K562 (cell line): ENCODE measurements around the gene RBM5. TPM values are rescaled to one million over a fixed set of nuclear protein-coding genes. Genes with fewer than 3 reads are reported as not detected.
A peak's percentile ranks its signal among the peaks of the same experiment; 100 is the strongest.

ENCODE experiments used
- ATAC-seq: fragments of 200-7000 bp; cut with Tn5 transposase; 3 replicates; pipeline ENCODE4 v1.9.1; 2020; ENCODE audit warnings: moderate library complexity
- BruUV-seq: library from RNA; stranded (reverse); fragments of 400-500 nt; replicated peaks from 2 replicates; lab custom pipeline; 2021; lab: Mats Ljungman, UMichigan
- CTCF ChIA-PET: fragments of 300-600 bp; formaldehyde crosslinking; extraction: SDS; loops from one replicate; lab custom pipeline; 2021; ENCODE audit warnings: low intra/inter-chr PET ratio; lab: Yijun Ruan, JAX
- POLR2A ChIA-PET: fragments of 300-600, 350-650 bp; sonication (Branson Sonifier 250); formaldehyde crosslinking; extraction: SDS; loops from one replicate; lab custom pipeline; 2021; ENCODE audit warnings: antibody characterized with exemption, inconsistent platforms; lab: Yijun Ruan, JAX
- DNase-seq, 4 experiments: peaks; one replicate each; pipeline versions ENCODE4 v3.0.0 to v3.0.0-alpha.2; 2011 to 2018; ENCODE audit warnings: low spot score in 3 of 4, mixed read lengths in 3 of 4; ENCODE audit errors: extremely low read depth in 1 of 4
- FAIRE-seq: peaks from 2 replicates; lab custom pipeline; 2011; peaks lifted over from hg19 to GRCh38; lab: Jason Lieb, UNC
- H2AFZ ChIP-seq: 2 replicates; pipeline ENCODE4 v1.6.0; 2011; ENCODE audit warnings: low read depth, low read length, control low read depth, inconsistent platforms
- H3K27ac ChIP-seq: fragments of 200-600 bp; 3 replicates; pipeline ENCODE4 v1.8.0; 2011; ENCODE audit warnings: low read depth, mild to moderate bottlenecking, control low read depth, inconsistent platforms, low read length, moderate library complexity, mixed read lengths; ENCODE audit errors: extremely low read depth
- H3K27me3 ChIP-seq, 2 experiments: fragments of 300-600 bp in 1 of 2; 2 replicates in 1 of 2; 3 replicates in 1 of 2; pipeline versions ENCODE4 v1.6.0 to v1.8.0; 2011; ENCODE audit warnings: inconsistent platforms in 2 of 2, low read length in 2 of 2, mild to moderate bottlenecking in 1 of 2, mixed read lengths in 1 of 2, moderate library complexity in 1 of 2; ENCODE audit not compliant: control insufficient read depth in 2 of 2, insufficient read depth in 2 of 2
- H3K36me3 ChIP-seq: fragments of 300-600 bp; 3 replicates; pipeline ENCODE4 v1.8.0; 2011; ENCODE audit warnings: mild to moderate bottlenecking, low read length, inconsistent platforms; ENCODE audit not compliant: control insufficient read depth, insufficient read depth
- H3K4me1 ChIP-seq, 2 experiments: fragments of 200-600 bp in 1 of 2; replicated peaks in 1 of 2; 2 replicates in 1 of 2; 3 replicates in 1 of 2; pipeline versions ENCODE4 v1.5.1 to v1.8.0; 2011; ENCODE audit warnings: inconsistent platforms in 2 of 2, low read length in 2 of 2, mild to moderate bottlenecking in 1 of 2, mixed read lengths in 1 of 2, moderate library complexity in 1 of 2; ENCODE audit not compliant: control insufficient read depth in 2 of 2, insufficient read depth in 2 of 2
- H3K4me2 ChIP-seq: 2 replicates; pipeline ENCODE4 v1.6.1; 2011; ENCODE audit warnings: low read length, control low read depth, inconsistent platforms, mixed read lengths; ENCODE audit not compliant: insufficient read depth
- H3K4me3 ChIP-seq: fragments of 200-600 bp; sonication (generic), shearing (Covaris generic); 2 replicates; pipeline ENCODE4 v1.5.1; 2016; ENCODE audit warnings: control low read depth, inconsistent platforms
- H3K79me2 ChIP-seq: fragments of 200-600 bp; 3 replicates; pipeline ENCODE4 v1.8.0; 2011; ENCODE audit warnings: low read length, inconsistent platforms; ENCODE audit not compliant: control insufficient read depth, insufficient read depth
- H3K9ac ChIP-seq, 2 experiments: 2 replicates each; pipeline versions ENCODE4 v1.6.0 to v1.6.1; 2011; ENCODE audit warnings: low read depth in 2 of 2, low read length in 2 of 2, control low read depth in 1 of 2, inconsistent platforms in 1 of 2, mild to moderate bottlenecking in 1 of 2, mixed read lengths in 1 of 2; ENCODE audit not compliant: insufficient read depth in 1 of 2
- H3K9me1 ChIP-seq: one replicate; pipeline ENCODE4 v1.6.0; 2011; ENCODE audit warnings: inconsistent platforms, mild to moderate bottlenecking, low read length, moderate library complexity; ENCODE audit not compliant: control insufficient read depth, insufficient read depth
- H3K9me3 ChIP-seq: replicated peaks from 2 replicates; pipeline ENCODE4 v1.5.1; 2011; ENCODE audit warnings: low read depth, low read length, inconsistent platforms; ENCODE audit not compliant: control insufficient read depth, insufficient read depth
- H4K20me1 ChIP-seq: replicated peaks from 2 replicates; pipeline ENCODE4 v1.6.1; 2011; ENCODE audit warnings: low read length, inconsistent platforms, mixed read lengths; ENCODE audit not compliant: control insufficient read depth, insufficient read depth
- CREBBP ChIP-seq: IDR thresholded peaks from one replicate; pipeline ENCODE4 v1.6.1; 2012; ENCODE audit warnings: low read depth, mild to moderate bottlenecking, control low read depth, inconsistent platforms, low read length
- ELF1 ChIP-seq: fragments of 200-800 bp; sonication (Bioruptor generic); IDR thresholded peaks from 2 replicates; pipeline ENCODE4 v1.6.1; 2016; ENCODE audit warnings: missing genetic modification characterization, missing compliant biosample characterization
- MAFK ChIP-seq: IDR thresholded peaks from 2 replicates; pipeline ENCODE4 v1.6.1; 2011; ENCODE audit warnings: low read length, improper control_type of control experiment
- SIRT6 ChIP-seq: IDR thresholded peaks from one replicate; pipeline ENCODE4 v1.6.1; 2012; ENCODE audit warnings: low read depth, mild to moderate bottlenecking, control low read depth, inconsistent platforms, low read length, moderate library complexity
- ZFP36 ChIP-seq: fragments of 150-350 bp; IDR thresholded peaks from 2 replicates; pipeline ENCODE4 v1.6.1; 2018; ENCODE audit warnings: low read length, low read depth; ENCODE audit not compliant: partially characterized antibody
- ZNF263 ChIP-seq: sonication (generic); formaldehyde crosslinking; IDR thresholded peaks from 2 replicates; pipeline ENCODE4 v1.8.0; 2022; ENCODE audit warnings: mild to moderate bottlenecking, missing genetic modification reagents, borderline replicate concordance
- ZNF785 ChIP-seq: fragments of 250-450 bp; sonication (Bioruptor Pico); IDR thresholded peaks from 2 replicates; pipeline ENCODE4 v1.4.0; 2020; ENCODE audit warnings: mild to moderate bottlenecking
- WGBS: fragments of 100-300 bp; shearing (Covaris generic); methylation state at CpG from one replicate; pipeline ENCODE4 v1.1.6; 2016; ENCODE audit warnings: low coverage, mixed read lengths; ENCODE audit not compliant: insufficient coverage; ENCODE audit errors: missing lambda C conversion rate; 5-methylcytosine and 5-hydroxymethylcytosine counted together
- in situ Hi-C: fragments of 300-500 bp; cut with MboI; formaldehyde crosslinking; loops from 4 replicates; pipeline ENCODE4 v1.15.0; 2018; ENCODE audit warnings: inconsistent platforms, mixed read lengths
- intact Hi-C: fragments of 100-400 bp; cut with micrococcal nuclease; formaldehyde crosslinking; loops from 2 replicates; pipeline ENCODE4 v1.14.2; 2022
- polyA plus RNA-seq, 8 experiments: library from polyadenylated mRNA; depleted of rRNA in 4 of 8; stranded (reverse) in 5 of 8; unstranded in 3 of 8; fragments of >200 nt; fragmentation: Nextera tagmentation in 2 of 8; fragmentation: Illumina TruSeq in 1 of 8; extraction: Ambion mirVana in 2 of 8; extraction: Trizol in 1 of 8; gene quantifications; 2 replicates each; pipeline versions ENCODE4 v1.2.1 to v1.2.3, GENCODE V29; 2011 to 2014; ENCODE audit warnings: inconsistent platforms in 1 of 8, missing spikeins in 1 of 8
- total RNA-seq, 7 experiments: library from RNA; depleted of rRNA in 6 of 7; stranded (reverse); fragments of >200 nt in 6 of 7; fragmentation: Illumina TruSeq in 2 of 7; extraction: Trizol in 2 of 7; gene quantifications; 2 replicates each; pipeline versions ENCODE4 v1.2.1 to v1.2.3, GENCODE V29; 2011 to 2021; ENCODE audit warnings: low replicate concordance in 1 of 7
- TF ChIP-seq, protein P1 (sequence below): sonication (generic); formaldehyde crosslinking; IDR thresholded peaks from 2 replicates; pipeline ENCODE4 v1.8.0; 2023; ENCODE audit warnings: mild to moderate bottlenecking, missing genetic modification reagents
- TF ChIP-seq, protein P2 (sequence below), 2 experiments: IDR thresholded peaks in 1 of 2; conservative IDR thresholded peaks in 1 of 2; 2 replicates each; pipeline ENCODE4 v1.6.1; 2016; ENCODE audit warnings: low read depth in 2 of 2, mild to moderate bottlenecking in 1 of 2, missing compliant biosample characterization in 1 of 2, missing genetic modification characterization in 1 of 2, moderate library complexity in 1 of 2
- TF ChIP-seq, protein P3 (sequence below), 3 experiments: IDR thresholded peaks in 2 of 3; conservative IDR thresholded peaks in 1 of 3; 2 replicates each; pipeline ENCODE4 v1.5.1; 2011 to 2012; ENCODE audit warnings: low read length in 3 of 3, mild to moderate bottlenecking in 3 of 3, control low read depth in 2 of 3, improper control_type of control experiment in 1 of 3, inconsistent platforms in 1 of 3, low read depth in 1 of 3, mixed read lengths in 1 of 3, moderate library complexity in 1 of 3; ENCODE audit not compliant: insufficient read depth in 2 of 3

RBM5 gene
- total and polyA plus RNA-seq, 9 of the 15 experiments (the other 6 are each of a cell fraction or from before 2014, with no cell fraction given): 24.5 to 153 (median 81.6) TPM

DNA sequence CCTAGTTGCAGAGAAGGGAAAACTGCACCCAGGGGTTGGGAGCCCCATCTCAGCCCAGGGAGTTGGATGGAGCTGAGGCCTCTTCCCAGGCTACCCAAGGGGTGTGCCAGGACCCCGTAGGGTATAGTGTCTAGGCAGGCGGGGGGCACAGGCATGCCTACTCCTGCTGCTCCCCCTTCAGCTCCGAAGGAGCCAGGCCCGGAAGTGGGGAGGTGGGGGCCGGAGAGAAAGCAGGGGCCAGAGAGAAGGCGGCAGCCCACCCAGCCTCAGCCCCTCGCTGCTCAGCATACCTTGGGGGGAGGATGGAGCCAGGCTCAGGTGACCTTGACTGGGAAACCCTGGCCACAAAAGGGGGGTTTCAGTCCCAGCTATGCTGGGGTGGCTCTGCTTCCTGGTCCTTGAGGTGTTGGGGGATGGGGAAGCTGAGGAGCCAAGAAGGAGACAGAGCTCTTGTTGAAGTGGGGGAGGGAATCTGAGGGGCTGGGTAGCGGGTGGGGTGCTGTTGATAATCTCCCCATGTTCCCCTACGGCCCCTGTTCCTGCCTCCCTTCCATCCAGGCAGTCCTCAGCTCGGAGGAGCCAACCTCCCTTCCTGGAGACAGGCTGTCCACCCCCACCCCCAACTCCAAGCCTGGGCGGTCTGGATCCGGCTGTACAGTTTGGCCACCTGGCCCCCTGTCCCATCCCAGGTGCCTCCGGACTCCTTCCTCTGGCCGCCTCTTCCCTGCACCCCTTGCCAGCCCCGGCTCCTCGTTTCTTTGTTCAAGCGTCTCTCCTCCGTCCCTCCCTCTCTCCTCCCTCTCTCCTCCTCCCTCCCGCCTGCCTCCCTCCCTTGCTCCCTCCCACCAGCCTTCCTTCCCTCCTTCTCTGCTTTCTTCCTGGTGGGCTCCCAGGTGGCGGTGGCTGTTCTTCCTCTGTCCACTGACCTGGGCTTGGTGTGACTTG lies 68.1 kb downstream of the RBM5 start:
- Histone ChIP-seq H3K9me1 (no peaks in the 10 kb centered on the region), H4K20me1 (no peaks in the 10 kb centered on the region), H3K27ac (no peak overlapping the region), H3K9me3 (no peaks in the 10 kb centered on the region), H3K36me3 (no peaks in the 10 kb centered on the region), H3K4me3 (no peak overlapping the region; the same call in 1 of the 2 replicates), H2AFZ (0 out of 2 replicates have a peak overlapping the region, but pooled peaks have one; percentile 59), H3K27me3 (no peaks in the 10 kb centered on the region), H3K4me2 (peak overlapping the region; percentile 32; the same call in 1 of the 2 replicates), H3K9ac (peak overlapping the region in 1 of 2 experiments; percentile 83; a peak in 2 of 4 replicates), H3K79me2 (no peaks in the 10 kb centered on the region; the same call in 2 of the 3 replicates), H3K4me1 (peaks cover 9 to 54% of the 10 kb centered on the region in 2 experiments; a peak in 4 of 5 replicates)
- in situ Hi-C loops: no loop called here
- BruUV-seq: no TSS peak
- FAIRE-seq: no peak
- ChIA-PET POLR2A (interaction anchor here (0.6 to 0.9 kb wide), 5 partner anchors 14 to 217 kb away, joined by 3 to 5 read pairs (median 3); partner anchors contain the start of gene RBM6), CTCF (no interaction called here)
- DNase-seq: peak; percentile 27 to 40 (median 31)
- no CpG with 5 or more reads among the region's 20 CpGs for WGBS
- intact Hi-C loops: no loop called here
- no peak for ATAC-seq
- TF ChIP-seq ZNF263: peak; percentile 65; the same call in 1 of the 2 replicates
- no peak for TF ChIP-seq ZNF785
- TF ChIP-seq SIRT6: no peak
- TF ChIP-seq MAFK: no peak
- TF ChIP-seq ZFP36: peak; percentile 74
- TF ChIP-seq, protein P1, sequence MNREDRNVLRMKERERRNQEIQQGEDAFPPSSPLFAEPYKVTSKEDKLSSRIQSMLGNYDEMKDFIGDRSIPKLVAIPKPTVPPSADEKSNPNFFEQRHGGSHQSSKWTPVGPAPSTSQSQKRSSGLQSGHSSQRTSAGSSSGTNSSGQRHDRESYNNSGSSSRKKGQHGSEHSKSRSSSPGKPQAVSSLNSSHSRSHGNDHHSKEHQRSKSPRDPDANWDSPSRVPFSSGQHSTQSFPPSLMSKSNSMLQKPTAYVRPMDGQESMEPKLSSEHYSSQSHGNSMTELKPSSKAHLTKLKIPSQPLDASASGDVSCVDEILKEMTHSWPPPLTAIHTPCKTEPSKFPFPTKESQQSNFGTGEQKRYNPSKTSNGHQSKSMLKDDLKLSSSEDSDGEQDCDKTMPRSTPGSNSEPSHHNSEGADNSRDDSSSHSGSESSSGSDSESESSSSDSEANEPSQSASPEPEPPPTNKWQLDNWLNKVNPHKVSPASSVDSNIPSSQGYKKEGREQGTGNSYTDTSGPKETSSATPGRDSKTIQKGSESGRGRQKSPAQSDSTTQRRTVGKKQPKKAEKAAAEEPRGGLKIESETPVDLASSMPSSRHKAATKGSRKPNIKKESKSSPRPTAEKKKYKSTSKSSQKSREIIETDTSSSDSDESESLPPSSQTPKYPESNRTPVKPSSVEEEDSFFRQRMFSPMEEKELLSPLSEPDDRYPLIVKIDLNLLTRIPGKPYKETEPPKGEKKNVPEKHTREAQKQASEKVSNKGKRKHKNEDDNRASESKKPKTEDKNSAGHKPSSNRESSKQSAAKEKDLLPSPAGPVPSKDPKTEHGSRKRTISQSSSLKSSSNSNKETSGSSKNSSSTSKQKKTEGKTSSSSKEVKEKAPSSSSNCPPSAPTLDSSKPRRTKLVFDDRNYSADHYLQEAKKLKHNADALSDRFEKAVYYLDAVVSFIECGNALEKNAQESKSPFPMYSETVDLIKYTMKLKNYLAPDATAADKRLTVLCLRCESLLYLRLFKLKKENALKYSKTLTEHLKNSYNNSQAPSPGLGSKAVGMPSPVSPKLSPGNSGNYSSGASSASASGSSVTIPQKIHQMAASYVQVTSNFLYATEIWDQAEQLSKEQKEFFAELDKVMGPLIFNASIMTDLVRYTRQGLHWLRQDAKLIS: no peak
- TF ChIP-seq CREBBP: no peak
- 0 out of 2 replicates have a peak, but pooled peaks have one; percentile 10 for TF ChIP-seq ELF1 (tag)
- TF ChIP-seq, protein P2, sequence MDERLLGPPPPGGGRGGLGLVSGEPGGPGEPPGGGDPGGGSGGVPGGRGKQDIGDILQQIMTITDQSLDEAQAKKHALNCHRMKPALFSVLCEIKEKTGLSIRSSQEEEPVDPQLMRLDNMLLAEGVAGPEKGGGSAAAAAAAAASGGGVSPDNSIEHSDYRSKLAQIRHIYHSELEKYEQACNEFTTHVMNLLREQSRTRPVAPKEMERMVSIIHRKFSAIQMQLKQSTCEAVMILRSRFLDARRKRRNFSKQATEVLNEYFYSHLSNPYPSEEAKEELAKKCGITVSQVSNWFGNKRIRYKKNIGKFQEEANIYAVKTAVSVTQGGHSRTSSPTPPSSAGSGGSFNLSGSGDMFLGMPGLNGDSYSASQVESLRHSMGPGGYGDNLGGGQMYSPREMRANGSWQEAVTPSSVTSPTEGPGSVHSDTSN (CRISPR knock-in tag; IDR thresholded peaks at IDR 0.05; ENCODE audit: low read depth): no peak
- TF ChIP-seq, protein P2 (tag; conservative IDR thresholded peaks at IDR 0.05; ENCODE audit: low read depth): no peak
- TF ChIP-seq, protein P3, sequence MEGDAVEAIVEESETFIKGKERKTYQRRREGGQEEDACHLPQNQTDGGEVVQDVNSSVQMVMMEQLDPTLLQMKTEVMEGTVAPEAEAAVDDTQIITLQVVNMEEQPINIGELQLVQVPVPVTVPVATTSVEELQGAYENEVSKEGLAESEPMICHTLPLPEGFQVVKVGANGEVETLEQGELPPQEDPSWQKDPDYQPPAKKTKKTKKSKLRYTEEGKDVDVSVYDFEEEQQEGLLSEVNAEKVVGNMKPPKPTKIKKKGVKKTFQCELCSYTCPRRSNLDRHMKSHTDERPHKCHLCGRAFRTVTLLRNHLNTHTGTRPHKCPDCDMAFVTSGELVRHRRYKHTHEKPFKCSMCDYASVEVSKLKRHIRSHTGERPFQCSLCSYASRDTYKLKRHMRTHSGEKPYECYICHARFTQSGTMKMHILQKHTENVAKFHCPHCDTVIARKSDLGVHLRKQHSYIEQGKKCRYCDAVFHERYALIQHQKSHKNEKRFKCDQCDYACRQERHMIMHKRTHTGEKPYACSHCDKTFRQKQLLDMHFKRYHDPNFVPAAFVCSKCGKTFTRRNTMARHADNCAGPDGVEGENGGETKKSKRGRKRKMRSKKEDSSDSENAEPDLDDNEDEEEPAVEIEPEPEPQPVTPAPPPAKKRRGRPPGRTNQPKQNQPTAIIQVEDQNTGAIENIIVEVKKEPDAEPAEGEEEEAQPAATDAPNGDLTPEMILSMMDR (IDR thresholded peaks at IDR 0.05 in 2 of 3, conservative IDR thresholded peaks at IDR 0.05 in 1 of 3; ENCODE audit: insufficient read depth in 2 of 3, low read depth in 1 of 3, low read length in 3 of 3): no peak
